GM18502 (cell line): Measurements from ENCODE around the gene TMEM120B.

Experiments used
- ATAC-seq: cut with Tn5 transposase; IDR thresholded peaks from one replicate; pipeline ENCODE4 v1.9.1; 2021; ENCODE audit warnings: mild to moderate bottlenecking; ENCODE audit not compliant: unreplicated experiment, poor library complexity

Gene TMEM120B

GRCh38 chr12:121829250-121829918, 116.8 kb downstream of the TMEM120B start:
- no peak for ATAC-seq

DNA sequence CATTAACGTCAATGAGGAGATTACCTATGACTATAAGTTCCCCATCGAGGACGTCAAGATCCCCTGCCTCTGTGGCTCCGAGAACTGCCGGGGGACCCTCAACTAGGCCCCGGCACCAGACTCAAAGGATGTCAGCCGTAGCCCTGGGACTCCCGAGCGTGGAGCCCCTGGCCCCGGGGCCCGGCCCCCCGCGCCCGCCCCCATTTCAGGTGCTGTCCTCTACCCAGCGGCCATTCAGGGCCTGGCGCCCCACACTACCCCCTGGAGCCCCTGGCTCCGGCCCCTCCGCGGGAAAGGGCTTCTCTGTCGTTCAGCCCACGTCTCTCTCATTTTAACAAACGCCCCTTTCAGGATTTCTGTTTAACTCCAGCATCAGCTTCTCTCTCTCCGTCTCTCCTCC, 117.6 kb downstream of the TMEM120B start:
- ATAC-seq: no peak

DNA sequence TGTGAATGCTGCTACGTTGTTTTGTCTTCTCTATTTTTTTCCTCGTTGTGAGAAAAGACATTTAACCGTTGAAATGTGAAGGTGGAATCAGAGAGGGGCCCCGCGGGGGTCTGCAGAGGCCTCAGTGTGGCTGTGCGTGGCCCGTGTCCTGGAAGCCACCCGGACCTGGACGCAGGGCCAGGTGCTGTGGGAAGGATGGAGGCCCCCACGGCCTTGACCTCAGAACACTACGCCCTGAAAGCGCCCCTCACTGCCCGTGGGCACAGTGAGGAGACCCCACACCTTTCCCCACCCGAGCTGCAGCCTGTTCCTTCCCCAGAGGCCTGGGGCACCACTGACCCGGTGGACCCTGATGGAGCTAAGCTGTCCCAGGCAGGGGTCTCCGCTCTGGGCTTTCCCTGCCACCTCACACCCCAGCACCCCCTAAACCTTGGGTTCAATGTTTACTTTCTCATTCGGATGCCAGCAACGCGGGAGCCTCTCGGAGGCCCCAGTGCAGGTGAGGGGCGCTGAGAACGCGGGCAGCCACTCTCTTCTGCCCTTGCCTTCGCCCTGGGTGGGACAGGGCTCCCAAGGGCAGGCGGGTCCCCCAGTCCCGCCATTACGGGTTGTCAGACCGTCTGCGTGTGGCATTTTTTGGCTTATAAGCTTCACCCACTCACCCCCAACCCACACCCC, 118.2 kb downstream of the TMEM120B start:
- ATAC-seq: no peak
